Caco-2 (cell line): ENCODE measurements around the gene MUC5B. TPM values are rescaled to one million over a fixed set of nuclear protein-coding genes. Genes with fewer than 3 reads are reported as not detected.

ENCODE experiments used
- BruUV-seq: library from RNA; stranded (reverse); fragments of 400-500 nt; replicated peaks from 2 replicates; lab custom pipeline; 2021; lab: Mats Ljungman, UMichigan
- CTCF ChIA-PET: fragments of 300-600 bp; sonication (Branson Sonifier 250); formaldehyde crosslinking; loops from one replicate; lab custom pipeline; 2022; ENCODE audit warnings: antibody characterized with exemption; lab: Charles Lee
- POLR2A ChIA-PET: fragments of 300-600 bp; sonication (Branson Sonifier 250); formaldehyde crosslinking; loops from one replicate; lab custom pipeline; 2022; ENCODE audit warnings: antibody characterized with exemption; lab: Charles Lee
- DNase-seq, 2 experiments: peaks; one replicate each; pipeline versions ENCODE4 v3.0.0 to v3.0.0-alpha.2; 2020 to 2022
- H3K27me3 ChIP-seq: replicated peaks from 2 replicates; pipeline ENCODE4 v1.6.0; 2011; ENCODE audit warnings: low read length; ENCODE audit not compliant: control insufficient read depth, insufficient read depth
- H3K36me3 ChIP-seq: 2 replicates; pipeline ENCODE4 v1.5.1; 2011; ENCODE audit warnings: low read length; ENCODE audit not compliant: control insufficient read depth, insufficient read depth
- H3K4me1 ChIP-seq: fragments of 250-450 bp; sonication (Bioruptor Pico); 2 replicates; pipeline ENCODE4 v1.5.1; 2020; ENCODE audit warnings: mild to moderate bottlenecking
- H3K4me3 ChIP-seq: 2 replicates; pipeline ENCODE4 v1.5.1; 2011; ENCODE audit warnings: low read depth, mild to moderate bottlenecking, control low read depth, low read length
- H3K9me3 ChIP-seq: fragments of 250-450 bp; sonication (Bioruptor Pico); 2 replicates; pipeline ENCODE4 v1.5.1; 2020; ENCODE audit warnings: mild to moderate bottlenecking, moderate library complexity
- H3K27ac Mint-ChIP-seq: one replicate; pipeline ENCODE4 v1.8.0; 2022; ENCODE audit warnings: mixed read lengths; ENCODE audit not compliant: unreplicated experiment
- H3K27me3 Mint-ChIP-seq: one replicate; pipeline ENCODE4 v1.8.0; 2022; ENCODE audit warnings: mixed read lengths; ENCODE audit not compliant: insufficient read depth, unreplicated experiment
- H3K36me3 Mint-ChIP-seq: one replicate; pipeline ENCODE4 v1.8.0; 2022; ENCODE audit warnings: mild to moderate bottlenecking, mixed read lengths; ENCODE audit not compliant: insufficient read depth, unreplicated experiment
- H3K4me1 Mint-ChIP-seq: one replicate; pipeline ENCODE4 v1.8.0; 2022; ENCODE audit warnings: low read depth, mixed read lengths; ENCODE audit not compliant: unreplicated experiment
- H3K4me3 Mint-ChIP-seq: one replicate; pipeline ENCODE4 v1.8.0; 2022; ENCODE audit warnings: mild to moderate bottlenecking, moderate library complexity, mixed read lengths; ENCODE audit not compliant: unreplicated experiment
- H3K9me3 Mint-ChIP-seq: one replicate; pipeline ENCODE4 v1.8.0; 2022; ENCODE audit warnings: mixed read lengths; ENCODE audit not compliant: unreplicated experiment
- intact Hi-C: fragments of 100-400 bp; cut with micrococcal nuclease; formaldehyde crosslinking; loops from one replicate; pipeline ENCODE4 v1.10.0; 2022; ENCODE audit not compliant: unreplicated experiment
- total RNA-seq: library from RNA; stranded (reverse); gene quantifications from 2 replicates; pipeline ENCODE4 v1.2.3, GENCODE V29; 2022
- TF ChIP-seq, protein P1 (sequence below), 2 experiments: fragments of 200-600 bp in 1 of 2; IDR thresholded peaks; 1 replicate in 1 of 2; 2 replicates in 1 of 2; pipeline versions ENCODE4 v1.5.1 to v1.8.0; 2011 to 2022; ENCODE audit warnings: antibody characterized with exemption in 1 of 2, control low read depth in 1 of 2, inconsistent platforms in 1 of 2, low read depth in 1 of 2, low read length in 1 of 2, mild to moderate bottlenecking in 1 of 2, moderate library complexity in 1 of 2; ENCODE audit not compliant: insufficient read depth in 1 of 2, severe bottlenecking in 1 of 2, unreplicated experiment in 1 of 2

The MUC5B gene
- total RNA-seq, 1 experiment from 2014 or later = not detected

GRCh38 chr11:1233351-1234053, 10.6 kb downstream of the MUC5B start:
- TF ChIP-seq, protein P1, sequence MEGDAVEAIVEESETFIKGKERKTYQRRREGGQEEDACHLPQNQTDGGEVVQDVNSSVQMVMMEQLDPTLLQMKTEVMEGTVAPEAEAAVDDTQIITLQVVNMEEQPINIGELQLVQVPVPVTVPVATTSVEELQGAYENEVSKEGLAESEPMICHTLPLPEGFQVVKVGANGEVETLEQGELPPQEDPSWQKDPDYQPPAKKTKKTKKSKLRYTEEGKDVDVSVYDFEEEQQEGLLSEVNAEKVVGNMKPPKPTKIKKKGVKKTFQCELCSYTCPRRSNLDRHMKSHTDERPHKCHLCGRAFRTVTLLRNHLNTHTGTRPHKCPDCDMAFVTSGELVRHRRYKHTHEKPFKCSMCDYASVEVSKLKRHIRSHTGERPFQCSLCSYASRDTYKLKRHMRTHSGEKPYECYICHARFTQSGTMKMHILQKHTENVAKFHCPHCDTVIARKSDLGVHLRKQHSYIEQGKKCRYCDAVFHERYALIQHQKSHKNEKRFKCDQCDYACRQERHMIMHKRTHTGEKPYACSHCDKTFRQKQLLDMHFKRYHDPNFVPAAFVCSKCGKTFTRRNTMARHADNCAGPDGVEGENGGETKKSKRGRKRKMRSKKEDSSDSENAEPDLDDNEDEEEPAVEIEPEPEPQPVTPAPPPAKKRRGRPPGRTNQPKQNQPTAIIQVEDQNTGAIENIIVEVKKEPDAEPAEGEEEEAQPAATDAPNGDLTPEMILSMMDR (IDR thresholded peaks at IDR 0.05; ENCODE audit: insufficient read depth in 1 of 2, low read depth in 1 of 2, low read length in 1 of 2, severe bottlenecking in 1 of 2, unreplicated experiment in 1 of 2) = peak; percentile 25 to 45
- intact Hi-C loops = loop anchor here (10.0 kb wide), 1 partner anchor 119 kb away; no protein-coding TSS in a partner anchor
- H3K4me1 Mint-ChIP-seq = no peaks in the 10 kb centered on the region
- H3K27ac Mint-ChIP-seq = no peak overlapping the region
- Histone ChIP-seq H3K4me3 (no peak overlapping the region), H3K36me3 (no peaks in the 10 kb centered on the region), H3K9me3 (no peaks in the 10 kb centered on the region), H3K4me1 (no peaks in the 10 kb centered on the region), H3K27me3 (no peaks in the 10 kb centered on the region)
- H3K36me3 Mint-ChIP-seq = no peaks in the 10 kb centered on the region
- peaks cover 11% of the 10 kb centered on the region for H3K27me3 Mint-ChIP-seq
- DNase-seq = peak in 1 of 2 experiments; percentile 32
- ChIA-PET CTCF (interaction anchor here (0.7 kb wide), 1 partner anchor 320 kb away, joined by 3 read pairs; no protein-coding TSS in a partner anchor), POLR2A (no interaction called here)
- H3K4me3 Mint-ChIP-seq = no peak overlapping the region
- no TSS peak for BruUV-seq
- H3K9me3 Mint-ChIP-seq = no peaks in the 10 kb centered on the region

- H3K27me3 Mint-ChIP-seq = peaks cover 11% of the 10 kb centered on the region
- Histone ChIP-seq H3K4me1 (no peaks in the 10 kb centered on the region), H3K27me3 (no peaks in the 10 kb centered on the region), H3K36me3 (no peaks in the 10 kb centered on the region), H3K9me3 (no peaks in the 10 kb centered on the region), H3K4me3 (no peak overlapping the region)
- H3K4me3 Mint-ChIP-seq = no peak overlapping the region
- ChIA-PET CTCF (no interaction called here), POLR2A (no interaction called here)
- BruUV-seq = no TSS peak
- no peaks in the 10 kb centered on the region for H3K4me1 Mint-ChIP-seq
- no peaks in the 10 kb centered on the region for H3K9me3 Mint-ChIP-seq
- TF ChIP-seq, protein P1 (IDR thresholded peaks at IDR 0.05; ENCODE audit: insufficient read depth in 1 of 2, low read depth in 1 of 2, low read length in 1 of 2, severe bottlenecking in 1 of 2, unreplicated experiment in 1 of 2) = no peak
- peak in 1 of 2 experiments; percentile 26 for DNase-seq
- no peaks in the 10 kb centered on the region for H3K36me3 Mint-ChIP-seq
- no peak overlapping the region for H3K27ac Mint-ChIP-seq
- intact Hi-C loops = loop anchor here (10.0 kb wide), 1 partner anchor 119 kb away; no protein-coding TSS in a partner anchor
These were observed 11.3 kb downstream of the MUC5B start for GRCh38 chr11:1234054-1234720.

- Mint-ChIP-seq H3K36me3 (no peaks in the 10 kb centered on the region), H3K4me1 (no peaks in the 10 kb centered on the region), H3K4me3 (no peak overlapping the region), H3K27ac (no peak overlapping the region), H3K27me3 (peaks cover 11% of the 10 kb centered on the region), H3K9me3 (no peaks in the 10 kb centered on the region)
- DNase-seq = peak in 1 of 2 experiments; percentile 31
- no peak overlapping the region for H3K4me3 ChIP-seq
- H3K27me3 ChIP-seq = no peaks in the 10 kb centered on the region
- no TSS peak for BruUV-seq
- H3K9me3 ChIP-seq = no peaks in the 10 kb centered on the region
- TF ChIP-seq, protein P1 (IDR thresholded peaks at IDR 0.05; ENCODE audit: insufficient read depth in 1 of 2, low read depth in 1 of 2, low read length in 1 of 2, severe bottlenecking in 1 of 2, unreplicated experiment in 1 of 2) = no peak
- intact Hi-C loops = loop anchor here (10.0 kb wide), 1 partner anchor 120 kb away; no protein-coding TSS in a partner anchor
- no peaks in the 10 kb centered on the region for H3K36me3 ChIP-seq
- ChIA-PET CTCF (interaction anchor here (0.7 kb wide), 1 partner anchor 197 kb away, joined by 3 read pairs; no protein-coding TSS in a partner anchor), POLR2A (no interaction called here)
- no peaks in the 10 kb centered on the region for H3K4me1 ChIP-seq
These were observed 12.0 kb downstream of the MUC5B start for GRCh38 chr11:1234771-1235305.
